ENCODE results near the gene SCUBE2.

GRCh38 chr11:9076046-9076445 is 15.4 kb downstream of the SCUBE2 start:
- TF ChIP-seq MAX (IDR thresholded peaks at IDR 0.05; ENCODE audit: low read depth, low read length) (no peak), MYC (IDR thresholded peaks at IDR 0.05; ENCODE audit: low read depth, low read length) (no peak)
